ENCODE data around the gene EPHA10.

DNA sequence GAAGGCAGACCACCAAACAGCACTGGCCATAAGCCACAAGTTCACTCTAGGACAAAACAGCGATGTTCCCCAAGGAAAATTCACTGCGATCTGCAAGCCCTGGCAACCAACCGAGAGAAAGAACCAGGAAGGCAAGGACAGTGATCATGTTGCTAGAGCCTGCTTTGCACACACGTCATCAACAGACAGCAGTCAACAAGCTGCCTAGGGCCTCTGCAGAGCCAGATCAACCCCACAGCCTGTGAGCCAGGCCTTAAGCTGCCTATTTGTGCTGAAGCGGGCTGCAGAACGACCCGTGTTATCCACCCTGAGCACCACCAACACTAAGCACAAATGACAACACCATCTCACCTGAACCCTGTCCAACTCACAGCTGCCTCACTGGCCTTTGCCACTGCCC is 49.3 kb upstream of the EPHA10 start:
- TF ChIP-seq TCF7 (CRISPR knock-in tag; IDR thresholded peaks at IDR 0.05; ENCODE audit: low read depth) (no peak), JUN (CRISPR knock-in tag; IDR thresholded peaks at IDR 0.05) (no peak), IRF2 (CRISPR knock-in tag; IDR thresholded peaks at IDR 0.05; ENCODE audit: borderline replicate concordance, low read depth) (no peak), NFYB (CRISPR knock-in tag; conservative IDR thresholded peaks at IDR 0.05; ENCODE audit: low read depth) (no peak), ZNF396 (CRISPR knock-in tag; IDR thresholded peaks at IDR 0.05; ENCODE audit: borderline replicate concordance) (no peak), NR2C2 (CRISPR knock-in tag; IDR thresholded peaks at IDR 0.05) (no peak), RORB (CRISPR knock-in tag; IDR thresholded peaks at IDR 0.05) (no peak)
- TF ChIP-seq, protein P1, sequence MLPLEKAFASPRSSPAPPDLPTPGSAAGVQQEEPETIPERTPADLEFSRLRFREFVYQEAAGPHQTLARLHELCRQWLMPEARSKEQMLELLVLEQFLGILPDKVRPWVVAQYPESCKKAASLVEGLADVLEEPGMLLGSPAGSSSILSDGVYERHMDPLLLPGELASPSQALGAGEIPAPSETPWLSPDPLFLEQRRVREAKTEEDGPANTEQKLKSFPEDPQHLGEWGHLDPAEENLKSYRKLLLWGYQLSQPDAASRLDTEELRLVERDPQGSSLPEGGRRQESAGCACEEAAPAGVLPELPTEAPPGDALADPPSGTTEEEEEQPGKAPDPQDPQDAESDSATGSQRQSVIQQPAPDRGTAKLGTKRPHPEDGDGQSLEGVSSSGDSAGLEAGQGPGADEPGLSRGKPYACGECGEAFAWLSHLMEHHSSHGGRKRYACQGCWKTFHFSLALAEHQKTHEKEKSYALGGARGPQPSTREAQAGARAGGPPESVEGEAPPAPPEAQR (CRISPR knock-in tag; IDR thresholded peaks at IDR 0.05) = no peak
- TF ChIP-seq, protein P2, sequence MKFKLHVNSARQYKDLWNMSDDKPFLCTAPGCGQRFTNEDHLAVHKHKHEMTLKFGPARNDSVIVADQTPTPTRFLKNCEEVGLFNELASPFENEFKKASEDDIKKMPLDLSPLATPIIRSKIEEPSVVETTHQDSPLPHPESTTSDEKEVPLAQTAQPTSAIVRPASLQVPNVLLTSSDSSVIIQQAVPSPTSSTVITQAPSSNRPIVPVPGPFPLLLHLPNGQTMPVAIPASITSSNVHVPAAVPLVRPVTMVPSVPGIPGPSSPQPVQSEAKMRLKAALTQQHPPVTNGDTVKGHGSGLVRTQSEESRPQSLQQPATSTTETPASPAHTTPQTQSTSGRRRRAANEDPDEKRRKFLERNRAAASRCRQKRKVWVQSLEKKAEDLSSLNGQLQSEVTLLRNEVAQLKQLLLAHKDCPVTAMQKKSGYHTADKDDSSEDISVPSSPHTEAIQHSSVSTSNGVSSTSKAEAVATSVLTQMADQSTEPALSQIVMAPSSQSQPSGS (CRISPR knock-in tag; IDR thresholded peaks at IDR 0.05; ENCODE audit: borderline replicate concordance, low read depth) = no peak
- TF ChIP-seq, protein P3, sequence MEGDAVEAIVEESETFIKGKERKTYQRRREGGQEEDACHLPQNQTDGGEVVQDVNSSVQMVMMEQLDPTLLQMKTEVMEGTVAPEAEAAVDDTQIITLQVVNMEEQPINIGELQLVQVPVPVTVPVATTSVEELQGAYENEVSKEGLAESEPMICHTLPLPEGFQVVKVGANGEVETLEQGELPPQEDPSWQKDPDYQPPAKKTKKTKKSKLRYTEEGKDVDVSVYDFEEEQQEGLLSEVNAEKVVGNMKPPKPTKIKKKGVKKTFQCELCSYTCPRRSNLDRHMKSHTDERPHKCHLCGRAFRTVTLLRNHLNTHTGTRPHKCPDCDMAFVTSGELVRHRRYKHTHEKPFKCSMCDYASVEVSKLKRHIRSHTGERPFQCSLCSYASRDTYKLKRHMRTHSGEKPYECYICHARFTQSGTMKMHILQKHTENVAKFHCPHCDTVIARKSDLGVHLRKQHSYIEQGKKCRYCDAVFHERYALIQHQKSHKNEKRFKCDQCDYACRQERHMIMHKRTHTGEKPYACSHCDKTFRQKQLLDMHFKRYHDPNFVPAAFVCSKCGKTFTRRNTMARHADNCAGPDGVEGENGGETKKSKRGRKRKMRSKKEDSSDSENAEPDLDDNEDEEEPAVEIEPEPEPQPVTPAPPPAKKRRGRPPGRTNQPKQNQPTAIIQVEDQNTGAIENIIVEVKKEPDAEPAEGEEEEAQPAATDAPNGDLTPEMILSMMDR (IDR thresholded peaks at IDR 0.05) = no peak
- TF ChIP-seq, protein P4, sequence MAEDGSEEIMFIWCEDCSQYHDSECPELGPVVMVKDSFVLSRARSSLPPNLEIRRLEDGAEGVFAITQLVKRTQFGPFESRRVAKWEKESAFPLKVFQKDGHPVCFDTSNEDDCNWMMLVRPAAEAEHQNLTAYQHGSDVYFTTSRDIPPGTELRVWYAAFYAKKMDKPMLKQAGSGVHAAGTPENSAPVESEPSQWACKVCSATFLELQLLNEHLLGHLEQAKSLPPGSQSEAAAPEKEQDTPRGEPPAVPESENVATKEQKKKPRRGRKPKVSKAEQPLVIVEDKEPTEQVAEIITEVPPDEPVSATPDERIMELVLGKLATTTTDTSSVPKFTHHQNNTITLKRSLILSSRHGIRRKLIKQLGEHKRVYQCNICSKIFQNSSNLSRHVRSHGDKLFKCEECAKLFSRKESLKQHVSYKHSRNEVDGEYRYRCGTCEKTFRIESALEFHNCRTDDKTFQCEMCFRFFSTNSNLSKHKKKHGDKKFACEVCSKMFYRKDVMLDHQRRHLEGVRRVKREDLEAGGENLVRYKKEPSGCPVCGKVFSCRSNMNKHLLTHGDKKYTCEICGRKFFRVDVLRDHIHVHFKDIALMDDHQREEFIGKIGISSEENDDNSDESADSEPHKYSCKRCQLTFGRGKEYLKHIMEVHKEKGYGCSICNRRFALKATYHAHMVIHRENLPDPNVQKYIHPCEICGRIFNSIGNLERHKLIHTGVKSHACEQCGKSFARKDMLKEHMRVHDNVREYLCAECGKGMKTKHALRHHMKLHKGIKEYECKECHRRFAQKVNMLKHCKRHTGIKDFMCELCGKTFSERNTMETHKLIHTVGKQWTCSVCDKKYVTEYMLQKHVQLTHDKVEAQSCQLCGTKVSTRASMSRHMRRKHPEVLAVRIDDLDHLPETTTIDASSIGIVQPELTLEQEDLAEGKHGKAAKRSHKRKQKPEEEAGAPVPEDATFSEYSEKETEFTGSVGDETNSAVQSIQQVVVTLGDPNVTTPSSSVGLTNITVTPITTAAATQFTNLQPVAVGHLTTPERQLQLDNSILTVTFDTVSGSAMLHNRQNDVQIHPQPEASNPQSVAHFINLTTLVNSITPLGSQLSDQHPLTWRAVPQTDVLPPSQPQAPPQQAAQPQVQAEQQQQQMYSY (CRISPR knock-in tag; IDR thresholded peaks at IDR 0.05) = no peak
- TF ChIP-seq, protein P5, sequence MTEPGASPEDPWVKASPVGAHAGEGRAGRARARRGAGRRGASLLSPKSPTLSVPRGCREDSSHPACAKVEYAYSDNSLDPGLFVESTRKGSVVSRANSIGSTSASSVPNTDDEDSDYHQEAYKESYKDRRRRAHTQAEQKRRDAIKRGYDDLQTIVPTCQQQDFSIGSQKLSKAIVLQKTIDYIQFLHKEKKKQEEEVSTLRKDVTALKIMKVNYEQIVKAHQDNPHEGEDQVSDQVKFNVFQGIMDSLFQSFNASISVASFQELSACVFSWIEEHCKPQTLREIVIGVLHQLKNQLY (CRISPR knock-in tag; IDR thresholded peaks at IDR 0.05) = no peak
- TF ChIP-seq, protein P6, sequence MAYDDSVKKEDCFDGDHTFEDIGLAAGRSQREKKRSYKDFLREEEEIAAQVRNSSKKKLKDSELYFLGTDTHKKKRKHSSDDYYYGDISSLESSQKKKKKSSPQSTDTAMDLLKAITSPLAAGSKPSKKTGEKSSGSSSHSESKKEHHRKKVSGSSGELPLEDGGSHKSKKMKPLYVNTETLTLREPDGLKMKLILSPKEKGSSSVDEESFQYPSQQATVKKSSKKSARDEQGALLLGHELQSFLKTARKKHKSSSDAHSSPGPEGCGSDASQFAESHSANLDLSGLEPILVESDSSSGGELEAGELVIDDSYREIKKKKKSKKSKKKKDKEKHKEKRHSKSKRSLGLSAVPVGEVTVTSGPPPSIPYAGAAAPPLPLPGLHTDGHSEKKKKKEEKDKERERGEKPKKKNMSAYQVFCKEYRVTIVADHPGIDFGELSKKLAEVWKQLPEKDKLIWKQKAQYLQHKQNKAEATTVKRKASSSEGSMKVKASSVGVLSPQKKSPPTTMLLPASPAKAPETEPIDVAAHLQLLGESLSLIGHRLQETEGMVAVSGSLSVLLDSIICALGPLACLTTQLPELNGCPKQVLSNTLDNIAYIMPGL (CRISPR knock-in tag; IDR thresholded peaks at IDR 0.05) = no peak
- TF ChIP-seq, protein P7, sequence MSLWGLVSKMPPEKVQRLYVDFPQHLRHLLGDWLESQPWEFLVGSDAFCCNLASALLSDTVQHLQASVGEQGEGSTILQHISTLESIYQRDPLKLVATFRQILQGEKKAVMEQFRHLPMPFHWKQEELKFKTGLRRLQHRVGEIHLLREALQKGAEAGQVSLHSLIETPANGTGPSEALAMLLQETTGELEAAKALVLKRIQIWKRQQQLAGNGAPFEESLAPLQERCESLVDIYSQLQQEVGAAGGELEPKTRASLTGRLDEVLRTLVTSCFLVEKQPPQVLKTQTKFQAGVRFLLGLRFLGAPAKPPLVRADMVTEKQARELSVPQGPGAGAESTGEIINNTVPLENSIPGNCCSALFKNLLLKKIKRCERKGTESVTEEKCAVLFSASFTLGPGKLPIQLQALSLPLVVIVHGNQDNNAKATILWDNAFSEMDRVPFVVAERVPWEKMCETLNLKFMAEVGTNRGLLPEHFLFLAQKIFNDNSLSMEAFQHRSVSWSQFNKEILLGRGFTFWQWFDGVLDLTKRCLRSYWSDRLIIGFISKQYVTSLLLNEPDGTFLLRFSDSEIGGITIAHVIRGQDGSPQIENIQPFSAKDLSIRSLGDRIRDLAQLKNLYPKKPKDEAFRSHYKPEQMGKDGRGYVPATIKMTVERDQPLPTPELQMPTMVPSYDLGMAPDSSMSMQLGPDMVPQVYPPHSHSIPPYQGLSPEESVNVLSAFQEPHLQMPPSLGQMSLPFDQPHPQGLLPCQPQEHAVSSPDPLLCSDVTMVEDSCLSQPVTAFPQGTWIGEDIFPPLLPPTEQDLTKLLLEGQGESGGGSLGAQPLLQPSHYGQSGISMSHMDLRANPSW (CRISPR knock-in tag; conservative IDR thresholded peaks at IDR 0.05; ENCODE audit: low read depth) = no peak

Measured in WTC11 (cell line).